Right atrium auricular region (tissue), 2 donors: ENCODE measurements around the gene PTPRD. TPM values are rescaled to one million over a fixed set of nuclear protein-coding genes. Genes with fewer than 3 reads are reported as not detected.
A peak's percentile ranks its signal among the peaks of the same experiment; 100 is the strongest.

Experiments used
- DNase-seq: peaks from one replicate; pipeline ENCODE4 v3.0.0-alpha.2; 2019; ENCODE audit warnings: low spot score
- H3K27ac ChIP-seq, 2 donors: fragments of 200-600 bp; sonication (generic); 1 replicate in 1 of 2; 2 replicates in 1 of 2; pipeline ENCODE4 v1.5.1; 2016 to 2019
- H3K27me3 ChIP-seq, 2 donors: fragments of 200-600 bp; sonication (generic); one replicate each; pipeline versions ENCODE4 v1.5.1 to v1.6.0; 2017 to 2019
- H3K36me3 ChIP-seq: fragments of 200-600 bp; sonication (generic); one replicate; pipeline ENCODE4 v1.5.1; 2016
- H3K4me1 ChIP-seq, 2 donors: fragments of 200-600 bp; sonication (generic); one replicate each; pipeline versions ENCODE4 v1.5.1 to v1.6.0; 2017 to 2019
- H3K4me3 ChIP-seq, 2 donors: fragments of 200-600 bp; sonication (generic); 1 replicate in 1 of 2; 2 replicates in 1 of 2; pipeline ENCODE4 v1.5.1; 2017 to 2019; ENCODE audit warnings: mild to moderate bottlenecking in 1 of 2, moderate library complexity in 1 of 2
- H3K9me3 ChIP-seq, 2 donors: fragments of 200-600 bp; sonication (generic); one replicate each; pipeline ENCODE4 v1.5.1; 2019
- CTCF ChIP-seq, 2 donors: fragments of 200-600 bp; sonication (generic); IDR thresholded peaks; one replicate each; pipeline ENCODE4 v1.5.1; 2019; ENCODE audit warnings: antibody characterized with exemption in 2 of 2
- total RNA-seq, 2 donors: library from RNA; depleted of rRNA; stranded (reverse); fragments of >200 nt; gene quantifications; one replicate each; pipeline ENCODE4 v1.1.0, GENCODE V29; 2016

PTPRD gene
- total RNA-seq, 2 donors from 2014 or later = 5.5 to 6.6 TPM

- Histone ChIP-seq H3K4me1 (peaks cover 0 to 6% of the 10 kb centered on the region in 2 donors), H3K9me3 (no peaks in the 10 kb centered on the region), H3K4me3 (no peak overlapping the region), H3K36me3 (no peaks in the 10 kb centered on the region), H3K27ac (no peak overlapping the region), H3K27me3 (no peaks in the 10 kb centered on the region)
- no peak for DNase-seq
- no peak for TF ChIP-seq CTCF (IDR thresholded peaks at IDR 0.05)
These were observed 1876.0 kb downstream of the PTPRD start for GRCh38 chr9:8736805-8737204.

DNA sequence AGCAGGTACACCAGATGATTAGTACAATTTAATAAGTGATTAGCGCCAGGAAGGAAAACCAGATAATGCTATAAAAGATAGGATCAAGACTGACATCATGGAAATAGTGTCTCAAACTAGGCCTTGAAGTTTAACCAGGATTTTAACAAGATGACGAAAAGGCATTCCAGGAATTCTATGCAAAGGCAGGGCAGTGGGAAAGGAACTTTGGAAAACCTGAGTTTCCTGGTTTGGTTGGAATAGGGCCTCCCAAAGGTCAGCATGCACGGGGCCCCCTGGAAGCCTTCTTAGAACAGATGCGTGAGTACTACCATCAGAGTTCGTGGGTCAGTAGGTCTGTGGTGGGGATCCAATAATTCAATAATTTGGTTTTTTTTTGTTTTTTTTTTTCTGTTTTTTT lies 1878.0 kb downstream of the PTPRD start:
- TF ChIP-seq CTCF (IDR thresholded peaks at IDR 0.05) = no peak

DNA sequence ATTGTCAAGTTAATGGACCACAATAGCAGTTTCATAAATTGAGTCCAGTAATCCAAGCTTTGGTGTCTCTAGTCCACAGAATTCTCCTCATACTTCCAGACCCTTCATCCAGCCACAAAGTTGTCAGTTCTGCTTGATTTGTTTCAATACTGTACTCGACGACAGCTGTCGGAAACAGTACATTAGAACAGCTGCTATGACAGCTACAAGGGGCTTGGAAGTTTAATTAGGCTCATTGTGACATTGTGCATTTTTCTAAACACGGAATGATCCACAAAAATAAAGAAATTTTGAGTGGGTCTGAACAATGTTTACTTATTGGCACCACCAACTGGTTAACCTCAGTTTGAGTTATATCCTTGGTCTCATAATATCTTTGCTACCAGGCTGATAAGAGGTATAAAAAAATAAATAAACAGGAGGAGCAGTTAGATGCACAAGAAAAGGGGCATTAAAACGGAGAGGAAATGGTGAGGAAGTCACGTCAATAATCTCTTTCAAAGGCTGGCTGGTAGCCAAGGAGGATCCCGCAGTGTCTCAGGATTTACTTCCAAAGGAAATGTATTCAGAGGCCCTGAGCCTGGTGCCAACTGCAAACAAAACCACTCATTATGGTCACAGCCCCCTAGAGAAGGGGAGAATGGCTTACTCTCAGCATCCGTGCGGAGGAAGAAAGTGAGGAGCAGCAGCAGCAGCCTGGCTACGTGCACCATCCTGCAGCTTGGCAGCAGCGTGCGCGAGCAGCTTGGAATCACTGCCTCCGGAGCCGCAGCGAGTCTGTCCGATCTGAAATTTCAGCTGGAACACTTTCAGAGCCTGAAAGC lies 1879.5 kb downstream of the PTPRD start:
- DNase-seq = no peak
- no peaks in the 10 kb centered on the region for H3K9me3 ChIP-seq
- no peak overlapping the region for H3K27ac ChIP-seq

More for the DNA sequence above, 1878.0 kb downstream of the PTPRD start:
- Histone ChIP-seq H3K4me3 (no peak overlapping the region), H3K27ac (no peak overlapping the region), H3K4me1 (peaks cover 0 to 6% of the 10 kb centered on the region in 2 donors), H3K27me3 (no peaks in the 10 kb centered on the region), H3K9me3 (no peaks in the 10 kb centered on the region), H3K36me3 (no peaks in the 10 kb centered on the region)
- no peak for DNase-seq

DNA sequence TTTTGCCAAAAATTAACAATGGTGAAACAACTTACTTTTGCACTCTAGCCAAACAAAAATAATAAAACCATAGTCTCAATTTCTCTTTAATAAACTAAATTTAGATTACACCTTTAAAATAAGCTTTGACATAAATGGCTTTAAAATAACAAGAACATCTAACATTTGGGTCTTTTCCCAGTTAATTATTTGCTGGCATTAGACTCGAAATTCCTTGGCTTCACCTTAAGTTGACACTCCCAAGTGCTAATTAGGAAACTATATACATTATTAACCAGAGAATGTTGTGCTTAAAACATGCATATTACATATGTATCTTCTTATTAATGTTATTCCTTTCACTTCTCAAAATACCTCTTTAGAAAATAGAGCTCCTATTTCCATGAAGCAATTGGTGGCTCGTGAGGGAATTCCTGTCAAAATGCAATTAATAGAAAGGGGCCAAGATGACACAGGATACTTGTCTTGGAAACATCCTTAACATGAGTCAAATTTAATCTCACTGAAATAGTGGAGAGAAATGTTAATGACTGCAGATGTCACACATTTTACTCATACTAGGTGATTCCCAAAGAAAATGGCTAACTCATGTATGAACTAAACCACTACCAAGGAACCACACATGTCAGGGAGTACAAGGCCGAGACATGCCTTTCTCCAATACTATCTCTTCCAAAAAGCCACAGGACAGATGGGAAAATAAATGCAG lies 1880.3 kb downstream of the PTPRD start:
- Histone ChIP-seq H3K4me1 (peaks cover 0 to 6% of the 10 kb centered on the region in 2 donors), H3K27me3 (no peaks in the 10 kb centered on the region), H3K9me3 (no peaks in the 10 kb centered on the region), H3K36me3 (no peaks in the 10 kb centered on the region), H3K27ac (no peak overlapping the region), H3K4me3 (no peak overlapping the region)
- no peak for DNase-seq
- no peak for TF ChIP-seq CTCF (IDR thresholded peaks at IDR 0.05)

More for the DNA sequence above, 1879.5 kb downstream of the PTPRD start:
- H3K4me1 ChIP-seq = peaks cover 0 to 6% of the 10 kb centered on the region in 2 donors
- no peaks in the 10 kb centered on the region for H3K27me3 ChIP-seq
- peak overlapping the region in 1 of 2 donors; percentile 33 for H3K4me3 ChIP-seq
- no peak for TF ChIP-seq CTCF (IDR thresholded peaks at IDR 0.05)
- H3K36me3 ChIP-seq = no peaks in the 10 kb centered on the region

DNA sequence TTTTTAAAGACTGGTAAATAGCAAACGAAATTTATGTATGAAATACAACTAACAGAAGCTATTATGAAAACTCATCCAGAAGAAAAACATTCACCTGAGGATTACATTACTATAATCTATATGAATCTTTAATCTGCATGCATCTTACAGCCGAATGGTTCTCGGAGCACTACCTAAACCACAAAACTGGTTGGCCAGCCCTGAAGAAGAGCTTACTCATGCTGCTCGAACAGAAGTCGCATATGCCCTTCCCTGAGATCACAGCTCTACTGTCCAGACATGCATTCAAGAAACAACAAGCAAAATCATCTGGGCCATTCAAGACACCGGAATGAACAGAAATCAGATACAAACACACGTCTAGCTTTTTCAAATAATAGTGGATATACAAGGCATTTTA lies 1882.2 kb downstream of the PTPRD start:
- H3K27me3 ChIP-seq = no peaks in the 10 kb centered on the region
- no peak for TF ChIP-seq CTCF (IDR thresholded peaks at IDR 0.05)
- peaks cover 0 to 6% of the 10 kb centered on the region in 2 donors for H3K4me1 ChIP-seq
- DNase-seq = no peak
- no peak overlapping the region for H3K27ac ChIP-seq
- H3K36me3 ChIP-seq = no peaks in the 10 kb centered on the region
- no peak overlapping the region for H3K4me3 ChIP-seq
- H3K9me3 ChIP-seq = no peaks in the 10 kb centered on the region
